Umbilical cord (tissue), 2 donors: ENCODE data around the gene SLC25A30. TPM values are rescaled to one million over a fixed set of nuclear protein-coding genes. Genes with fewer than 3 reads are reported as not detected.

Experiments used
- DNase-seq: peaks from one replicate; pipeline ENCODE4 v3.0.0-alpha.2; 2015; ENCODE audit warnings: low spot score
- total RNA-seq: library from RNA; depleted of rRNA; stranded (reverse); fragments of >200 nt; gene quantifications from one replicate; pipeline ENCODE4 v1.2.3, GENCODE V29; 2014; ENCODE audit warnings: low replicate concordance; ENCODE audit not compliant: insufficient read depth

Gene SLC25A30, protein sequence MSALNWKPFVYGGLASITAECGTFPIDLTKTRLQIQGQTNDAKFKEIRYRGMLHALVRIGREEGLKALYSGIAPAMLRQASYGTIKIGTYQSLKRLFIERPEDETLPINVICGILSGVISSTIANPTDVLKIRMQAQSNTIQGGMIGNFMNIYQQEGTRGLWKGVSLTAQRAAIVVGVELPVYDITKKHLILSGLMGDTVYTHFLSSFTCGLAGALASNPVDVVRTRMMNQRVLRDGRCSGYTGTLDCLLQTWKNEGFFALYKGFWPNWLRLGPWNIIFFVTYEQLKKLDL
- 11.3 TPM for total RNA-seq

DNA sequence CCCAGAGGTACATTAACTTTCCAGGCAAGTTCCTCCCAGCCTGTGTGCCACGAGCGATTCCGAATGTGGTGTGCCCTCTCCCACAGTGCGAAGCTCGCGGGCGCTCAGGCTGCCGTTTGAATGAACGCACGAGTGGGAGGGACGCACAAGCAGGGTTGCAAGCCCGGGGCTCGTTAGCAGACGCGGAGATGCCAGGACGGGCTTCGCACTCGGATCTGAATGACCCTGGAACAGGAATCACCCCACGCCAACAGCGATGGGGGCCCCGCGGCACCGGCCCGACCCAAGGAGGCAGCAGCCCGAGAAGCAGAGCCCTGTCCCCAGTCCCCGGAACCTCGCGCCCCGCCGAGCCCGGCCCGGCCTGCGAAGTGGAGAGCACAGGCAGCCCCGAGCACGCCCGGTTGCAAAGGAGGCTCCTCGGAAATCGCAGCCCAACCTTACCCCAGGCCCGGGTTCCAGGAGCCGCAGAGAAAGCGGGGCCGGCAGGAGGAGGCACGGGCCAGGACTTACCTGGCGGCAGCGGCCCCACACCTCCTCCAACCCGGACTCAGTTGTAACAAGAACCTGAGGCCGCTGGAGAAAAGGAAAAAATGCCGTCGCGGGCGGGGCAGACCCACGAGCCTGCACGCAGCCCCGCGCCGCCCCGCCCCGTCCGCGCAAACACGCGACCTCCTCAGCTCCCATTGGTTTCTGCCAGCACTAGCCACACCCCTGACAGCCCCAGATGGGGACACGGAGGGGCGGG, at the start of gene SLC25A30:
TSS of gene SLC25A30 (minus strand) at position 584 of the 745 bp plus-strand sequence. CDS start 6,948 bp downstream, outside the sequence.
- peak; percentile 95 for DNase-seq

DNA sequence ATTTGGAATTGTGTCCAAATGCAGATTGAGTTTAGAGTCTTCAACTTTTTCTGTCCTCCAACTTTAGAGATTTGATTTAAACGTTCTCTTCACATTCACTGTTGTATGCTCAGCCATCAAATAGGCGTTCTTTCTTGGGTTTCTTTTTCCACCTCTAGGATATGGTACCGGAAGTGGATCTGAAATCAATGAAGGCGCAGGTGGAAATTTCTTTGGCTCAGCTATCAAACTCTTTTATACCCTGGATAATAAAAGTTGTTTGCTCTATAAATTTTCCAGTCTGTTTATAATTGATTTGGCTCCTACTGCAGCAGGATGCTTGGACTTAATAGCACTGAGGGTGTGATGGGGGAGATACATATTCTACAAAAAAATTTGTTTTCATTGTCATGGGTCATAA, 48.2 kb upstream of the SLC25A30 start:
- DNase-seq, result no peak

DNA sequence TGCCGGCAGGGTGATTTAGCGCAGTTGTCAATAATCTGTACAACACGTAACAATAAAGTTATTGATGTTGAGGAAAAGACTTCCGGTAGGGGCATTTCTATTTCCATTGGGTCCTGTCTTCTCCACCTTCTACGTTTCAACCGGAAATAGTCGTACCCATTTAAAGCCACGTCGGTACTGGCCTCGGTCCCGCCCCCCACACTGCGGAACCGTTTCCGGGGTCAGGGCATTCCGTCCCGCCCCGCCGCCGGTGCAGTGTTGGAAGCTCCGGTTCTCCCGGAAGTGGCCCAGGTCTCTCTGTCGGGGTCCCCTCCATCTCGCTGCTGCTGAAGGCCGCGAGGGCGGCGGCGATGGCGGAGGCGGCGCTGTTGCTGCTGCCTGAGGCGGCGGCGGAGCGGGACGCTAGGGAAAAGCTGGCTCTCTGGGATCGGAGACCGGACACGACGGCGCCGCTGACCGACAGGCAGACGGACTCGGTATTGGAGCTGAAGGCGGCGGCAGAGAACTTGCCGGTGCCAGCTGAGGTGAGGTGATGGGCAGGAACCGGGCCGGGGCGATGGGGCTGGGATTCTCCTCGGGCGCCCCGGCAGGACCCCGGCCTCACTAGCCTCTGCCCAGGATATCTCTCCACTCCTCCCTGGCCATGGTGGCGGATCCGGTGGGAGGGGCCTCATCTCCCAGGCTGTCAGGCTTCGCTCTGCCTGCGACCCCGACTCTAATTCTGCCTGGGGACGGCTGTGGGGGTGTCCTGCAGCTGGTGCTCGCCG, 46.7 kb upstream of the SLC25A30 start, which contains the start of gene COG3:
TSS of gene COG3 (plus strand) at position 253 of the 767 bp plus-strand sequence. CDS start at position 351, 98 bp downstream.
- peak; percentile 99 for DNase-seq

DNA sequence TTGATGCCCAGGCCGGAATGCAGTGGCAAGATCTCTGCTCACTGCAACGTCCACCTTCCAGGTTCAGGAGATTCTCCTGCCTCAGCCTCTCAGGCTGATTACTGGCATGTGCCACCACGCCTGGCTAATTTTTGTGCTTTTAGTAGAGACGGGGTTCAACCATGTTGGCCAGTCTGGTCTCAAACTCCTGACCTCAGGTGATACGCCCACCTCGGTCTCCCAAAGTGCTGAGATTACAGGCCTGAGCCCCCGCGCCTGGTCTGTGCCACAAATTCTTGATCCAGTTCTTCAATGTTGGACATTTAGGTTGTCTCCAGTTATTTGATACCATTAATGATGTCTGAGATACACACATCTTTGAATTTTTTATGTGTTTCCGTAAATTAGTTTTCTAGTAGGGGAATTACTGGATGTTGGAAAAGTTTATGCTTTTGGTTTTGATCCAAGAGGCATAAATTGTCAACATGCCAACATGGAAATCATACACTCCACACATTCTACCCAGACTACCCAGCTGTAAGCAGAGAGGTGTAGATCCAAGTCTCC, 46.0 kb upstream of the SLC25A30 start:
- no peak for DNase-seq

DNA sequence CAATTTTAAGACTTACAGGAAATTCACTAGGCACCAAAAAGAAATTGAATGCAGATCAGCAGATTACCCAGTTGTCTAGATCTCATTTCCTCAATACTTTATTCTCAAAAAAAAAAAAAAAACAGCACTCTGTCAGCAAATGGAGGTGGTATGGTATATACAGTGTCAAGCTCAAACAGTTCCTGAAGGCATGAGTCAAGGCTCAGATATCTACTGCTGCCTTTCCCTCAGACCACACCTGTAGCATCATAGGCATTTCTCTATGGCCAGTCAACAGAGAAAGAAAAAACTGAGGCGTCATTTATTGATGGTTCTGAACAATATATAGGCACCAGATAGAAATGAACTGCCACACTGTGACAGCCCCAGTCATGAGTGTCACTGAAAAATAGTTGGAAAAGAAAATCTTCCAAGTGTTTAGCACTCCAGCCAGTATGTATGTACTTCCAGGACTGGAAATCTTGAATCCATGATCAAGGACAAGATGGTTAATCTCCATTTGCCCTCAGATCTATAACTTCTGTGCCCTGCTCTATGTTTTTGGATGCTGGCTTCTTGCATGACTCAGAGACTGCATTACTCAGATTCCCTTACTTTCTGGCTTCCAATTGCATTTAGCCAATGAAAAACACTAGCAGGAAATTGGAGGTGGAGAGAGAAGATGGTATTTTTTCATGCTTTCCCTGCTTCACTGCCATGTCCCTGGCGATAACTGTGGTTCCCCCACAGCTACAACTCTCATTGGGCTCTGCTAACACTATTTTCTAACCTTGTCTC, 38.2 kb upstream of the SLC25A30 start:
- DNase-seq, result no peak

DNA sequence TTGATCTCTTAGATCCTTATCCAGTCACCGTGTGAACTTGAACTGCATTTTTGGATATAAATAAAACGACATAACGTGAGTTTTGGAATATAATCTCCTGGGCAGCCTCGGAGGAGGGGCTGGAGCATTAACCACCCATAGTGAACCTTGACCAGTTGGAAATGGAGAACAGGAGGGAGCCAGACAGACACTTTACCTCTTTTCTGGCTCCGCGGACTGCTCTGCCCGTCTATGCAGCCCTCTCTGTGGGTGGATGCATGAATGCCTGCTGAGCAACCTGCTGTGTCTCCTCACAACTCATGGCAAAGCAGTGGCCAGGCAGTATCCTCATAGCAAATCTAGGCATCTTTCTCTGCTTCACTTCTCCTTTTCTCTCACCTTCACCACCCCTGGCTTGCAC, 36.0 kb upstream of the SLC25A30 start:
- no peak for DNase-seq

DNA sequence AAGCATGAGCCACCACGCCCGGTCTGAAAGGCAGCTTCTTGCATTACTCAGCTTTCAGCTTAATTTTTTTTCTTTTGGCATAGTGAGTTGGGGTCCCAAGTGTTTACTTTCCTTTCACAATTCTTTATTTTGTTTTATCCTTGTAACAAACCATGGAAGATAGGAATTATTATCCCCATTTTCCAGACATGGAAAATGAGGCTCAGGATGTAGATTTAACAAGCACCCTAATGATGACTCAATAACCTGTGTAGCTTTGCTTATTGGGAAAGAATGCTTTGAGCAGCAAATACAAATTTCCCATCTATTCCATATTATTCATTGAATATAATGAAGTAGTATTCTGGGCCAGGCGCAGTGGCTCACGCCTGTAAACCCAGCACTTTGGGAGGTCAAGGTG, 33.1 kb upstream of the SLC25A30 start:
- DNase-seq, result no peak

DNA sequence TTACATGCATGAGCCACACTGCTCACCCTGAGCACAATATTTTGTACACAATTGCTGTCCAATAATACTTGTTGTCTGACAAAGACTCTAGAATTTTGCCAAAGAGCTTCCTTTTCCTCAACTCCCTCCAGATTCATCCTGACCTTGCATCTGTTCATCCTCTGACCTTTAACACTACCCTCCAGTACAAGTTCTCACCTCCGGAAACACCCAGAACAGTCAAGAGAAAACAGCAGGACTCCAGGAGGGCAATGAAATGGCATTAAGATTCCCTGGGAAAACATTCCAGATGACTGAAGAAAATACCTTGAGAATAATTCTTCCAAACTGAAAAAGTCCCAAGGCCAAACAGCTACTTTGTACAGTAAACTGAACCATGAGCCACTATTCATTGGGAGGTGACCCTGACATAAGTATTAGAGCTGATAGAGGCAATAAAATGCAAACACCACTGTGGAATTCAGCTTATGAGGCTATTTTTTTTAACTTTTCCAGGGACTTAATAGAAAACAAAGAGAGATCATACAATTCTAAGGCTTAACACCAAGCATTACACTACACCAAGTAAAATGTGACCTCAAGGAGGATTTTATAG, 30.9 kb upstream of the SLC25A30 start:
- no peak for DNase-seq

DNA sequence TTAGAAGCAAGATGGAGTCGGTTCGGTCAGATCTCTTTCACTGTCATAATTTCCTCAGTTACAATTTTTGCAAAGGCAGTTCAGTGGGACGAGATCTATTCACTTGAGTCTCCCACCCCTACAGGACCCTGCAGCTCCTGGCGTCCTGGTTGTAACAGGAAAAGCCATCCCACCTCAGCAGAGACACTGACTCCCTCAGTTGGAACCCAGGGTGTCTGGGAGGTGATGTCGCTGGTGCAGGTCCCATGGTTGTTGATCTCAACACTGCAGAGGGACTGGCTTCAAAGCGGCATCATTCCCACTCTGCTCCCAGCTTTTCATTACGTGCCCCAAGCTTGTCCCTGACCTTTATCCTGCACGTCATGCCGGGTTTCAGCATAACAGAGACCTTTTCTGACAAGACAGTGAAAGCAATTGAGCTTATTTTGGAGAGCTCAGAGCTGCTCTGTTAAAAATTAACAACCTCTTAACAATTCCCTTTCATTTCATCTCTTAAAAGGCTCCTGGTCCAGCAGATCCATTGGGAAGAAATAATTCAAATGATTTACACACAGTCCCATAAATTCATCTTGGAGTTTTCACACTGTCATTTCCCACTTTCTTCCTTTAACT, 29.0 kb upstream of the SLC25A30 start:
- DNase-seq, result no peak

DNA sequence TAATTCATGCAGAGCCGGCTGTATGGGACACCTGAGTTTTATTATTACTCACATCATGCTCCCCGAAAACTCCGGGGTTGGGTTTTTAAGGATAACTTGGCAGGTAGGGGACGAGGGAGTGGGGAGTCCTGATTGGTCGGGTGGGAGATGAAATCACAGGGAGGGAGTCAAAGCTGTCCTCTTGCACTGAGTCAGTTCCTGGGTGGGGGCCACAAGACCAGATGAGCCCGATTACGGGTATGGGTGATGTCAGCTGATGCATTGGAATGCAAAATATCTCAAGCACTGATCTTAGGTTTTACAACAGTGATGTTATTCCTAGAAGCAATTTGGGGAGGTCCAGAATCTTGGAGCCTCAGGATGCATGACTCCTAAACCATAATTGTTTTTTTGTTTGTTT, 28.0 kb upstream of the SLC25A30 start:
- DNase-seq, result no peak

DNA sequence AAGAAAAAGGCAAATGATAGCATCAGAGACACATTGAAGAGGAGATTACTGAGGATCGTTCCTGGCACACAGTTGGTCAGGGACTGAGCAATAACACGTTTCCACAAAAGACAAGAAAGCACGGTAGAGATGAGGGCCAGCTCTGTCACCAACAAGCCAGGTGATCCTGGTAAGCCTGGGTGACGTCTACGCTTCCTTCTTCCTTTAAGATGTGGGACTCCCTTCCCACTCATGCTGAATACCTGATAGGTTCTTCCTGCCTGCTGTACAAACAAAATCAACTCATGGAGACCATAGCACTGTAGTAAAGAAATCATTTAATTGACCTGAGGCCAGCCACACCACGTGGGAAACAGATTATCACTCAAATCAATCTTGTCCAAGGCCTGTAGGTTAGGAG, 26.9 kb upstream of the SLC25A30 start:
- DNase-seq, result no peak

DNA sequence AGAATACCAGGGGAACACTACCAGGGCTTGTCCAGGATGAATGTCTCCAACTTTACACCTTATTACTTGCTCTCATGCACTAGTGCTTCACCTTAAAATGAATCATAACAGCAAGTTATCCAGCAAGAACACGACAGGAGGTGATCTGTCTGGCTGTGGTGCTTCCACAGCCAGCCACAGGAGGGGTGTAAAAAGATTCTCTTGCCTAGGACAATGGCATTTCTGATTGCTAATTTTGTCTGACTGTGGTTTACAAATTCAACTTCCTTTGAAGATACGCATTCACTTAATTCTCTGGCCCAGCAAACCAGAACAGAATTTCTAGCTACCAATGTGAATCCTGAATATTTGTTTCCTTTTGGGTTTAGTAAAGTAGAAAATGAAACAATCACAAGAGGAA, 23.5 kb upstream of the SLC25A30 start:
- DNase-seq, result no peak

DNA sequence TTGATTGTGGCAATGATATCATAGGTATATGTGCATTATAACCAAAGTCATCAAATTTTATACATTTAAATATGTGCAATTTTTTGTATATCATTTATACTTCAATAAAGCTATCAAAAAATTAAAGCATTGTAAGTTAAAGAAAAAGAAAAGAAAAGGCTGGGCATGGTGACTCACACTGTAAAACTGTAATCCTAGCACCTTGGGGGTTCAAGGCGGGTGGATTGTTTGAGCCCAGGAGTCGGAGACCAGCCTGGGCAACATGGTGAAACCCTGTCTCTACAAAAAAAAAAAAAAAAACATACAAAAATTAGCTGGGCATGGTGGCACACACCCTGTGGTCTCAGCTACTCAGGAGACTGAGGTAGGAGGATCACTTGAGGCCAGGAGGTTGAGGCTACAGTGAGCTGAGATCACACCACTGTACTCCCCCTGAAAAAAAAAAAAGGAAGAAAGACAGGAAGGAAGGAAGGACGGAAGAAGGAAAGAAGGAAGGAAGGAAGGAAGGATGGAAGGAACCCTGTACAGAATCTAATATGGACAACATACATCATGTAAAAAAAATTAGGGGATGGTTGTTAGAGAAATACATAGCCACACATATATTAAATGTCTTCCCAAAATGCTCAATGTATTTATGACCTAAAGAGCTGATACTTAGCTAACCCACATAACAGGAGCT, 21.7 kb upstream of the SLC25A30 start:
- no peak for DNase-seq

DNA sequence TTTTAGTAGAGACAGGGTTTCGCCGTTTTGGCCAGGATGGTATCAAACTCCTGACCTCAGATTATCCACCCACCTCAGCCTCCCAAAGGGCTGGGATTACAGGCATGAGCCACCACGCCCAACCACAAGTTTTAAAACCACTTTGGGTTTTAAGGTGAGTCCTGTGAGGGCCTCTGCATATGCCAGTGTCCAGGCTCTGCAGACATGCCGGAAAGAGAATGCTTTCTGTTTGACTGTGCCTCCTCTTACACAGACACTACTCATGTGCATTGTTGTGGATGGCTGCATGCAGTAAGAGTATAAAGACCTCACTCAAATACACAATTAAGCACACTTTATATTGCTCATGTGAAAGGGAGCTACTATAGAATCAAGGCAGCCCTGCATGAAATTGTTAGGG, 20.8 kb upstream of the SLC25A30 start:
- DNase-seq, result no peak

DNA sequence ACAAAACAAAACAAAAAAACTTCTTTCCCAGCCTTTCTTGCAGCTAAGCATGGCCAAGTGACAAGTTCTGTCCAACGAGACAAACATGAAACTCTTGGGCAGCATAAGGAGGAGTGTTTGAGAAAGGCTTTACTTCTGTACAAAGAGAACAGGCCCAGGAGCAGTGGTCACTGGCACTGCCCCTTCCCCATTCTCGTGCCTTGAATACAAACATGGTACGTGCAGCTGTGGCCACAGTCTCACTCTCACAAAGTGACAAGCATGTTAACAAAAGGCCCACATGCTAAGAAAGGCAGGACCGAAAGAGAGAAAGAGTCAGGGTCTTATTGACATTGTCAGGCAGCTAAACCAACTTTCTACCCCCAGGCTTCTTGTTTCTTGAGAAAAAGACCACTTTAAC, 19.8 kb upstream of the SLC25A30 start:
- DNase-seq, result no peak

DNA sequence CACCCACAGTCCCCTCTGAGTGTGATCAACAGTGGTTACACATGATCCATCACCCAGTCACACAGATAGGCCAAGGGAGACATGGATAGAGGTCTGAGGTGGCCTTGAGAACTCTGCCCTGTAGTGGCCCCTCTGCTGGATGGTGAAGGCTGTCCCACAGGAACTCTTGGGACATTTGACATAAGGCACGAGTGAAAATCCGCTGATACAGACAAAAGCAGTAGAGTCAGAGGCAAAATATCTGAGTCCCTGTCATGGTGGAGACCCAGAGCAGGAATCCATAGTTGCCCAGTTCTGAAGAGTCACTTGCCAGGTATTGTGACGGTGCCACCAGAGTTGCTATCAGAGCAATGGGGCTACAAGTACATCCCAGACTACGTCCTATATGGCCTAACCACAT, 18.8 kb upstream of the SLC25A30 start:
- DNase-seq, result no peak

DNA sequence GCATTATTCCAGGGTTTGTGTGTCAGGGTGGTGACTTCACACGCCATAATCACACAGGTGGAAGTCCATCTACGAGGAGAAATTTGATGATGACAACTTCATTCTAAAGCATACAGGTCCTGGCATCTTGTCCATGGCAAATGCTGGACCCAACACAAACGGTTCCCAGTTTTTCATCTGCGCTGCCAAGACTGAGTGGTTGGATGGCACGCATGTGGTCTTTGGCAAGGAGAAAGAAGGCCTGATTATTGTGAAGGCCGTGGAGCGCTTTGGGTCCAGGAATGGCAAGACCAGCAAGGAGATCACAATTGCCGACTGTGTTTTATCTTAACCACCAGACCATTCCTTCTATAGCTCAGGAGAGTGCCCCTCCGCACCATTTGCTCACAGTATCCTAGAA, 18.2 kb upstream of the SLC25A30 start:
- no peak for DNase-seq

DNA sequence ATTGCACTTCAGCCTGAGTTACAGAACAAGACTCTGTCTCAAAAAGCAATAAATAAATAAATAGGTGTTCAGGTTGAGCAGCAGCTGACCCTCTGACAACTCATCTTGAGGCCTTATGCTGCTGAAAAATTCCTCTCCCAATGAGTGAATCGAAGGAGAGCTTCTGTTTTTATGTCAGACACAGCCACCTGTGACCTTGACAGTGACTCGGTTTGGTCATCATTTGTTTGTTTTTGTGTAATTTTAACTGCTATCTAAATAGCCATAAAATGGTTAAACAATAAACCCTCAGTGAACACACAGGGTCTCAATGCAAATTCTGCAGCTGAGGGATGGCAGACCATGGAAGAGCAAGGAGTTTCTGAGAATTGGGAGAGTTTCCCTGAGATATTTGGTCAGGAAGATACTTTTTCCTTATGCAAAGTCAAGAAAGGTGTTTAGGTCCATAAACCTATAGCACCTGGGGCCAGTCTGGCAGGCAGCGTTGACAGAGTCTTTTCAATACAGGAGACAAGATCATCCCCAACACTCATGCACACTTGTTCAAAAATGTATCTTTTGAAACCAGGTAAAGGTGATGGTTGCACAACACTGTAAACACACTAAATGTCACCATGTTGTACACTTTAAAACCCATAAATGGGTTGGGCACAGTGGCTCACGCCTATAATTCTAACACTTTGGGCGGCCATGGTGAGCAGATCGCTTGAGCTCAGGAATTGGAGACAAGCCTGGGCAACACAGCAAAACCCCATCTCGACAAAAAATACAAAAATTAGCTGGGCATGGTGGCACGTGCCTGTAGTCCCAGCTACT, 16.6 kb upstream of the SLC25A30 start:
- no peak for DNase-seq

DNA sequence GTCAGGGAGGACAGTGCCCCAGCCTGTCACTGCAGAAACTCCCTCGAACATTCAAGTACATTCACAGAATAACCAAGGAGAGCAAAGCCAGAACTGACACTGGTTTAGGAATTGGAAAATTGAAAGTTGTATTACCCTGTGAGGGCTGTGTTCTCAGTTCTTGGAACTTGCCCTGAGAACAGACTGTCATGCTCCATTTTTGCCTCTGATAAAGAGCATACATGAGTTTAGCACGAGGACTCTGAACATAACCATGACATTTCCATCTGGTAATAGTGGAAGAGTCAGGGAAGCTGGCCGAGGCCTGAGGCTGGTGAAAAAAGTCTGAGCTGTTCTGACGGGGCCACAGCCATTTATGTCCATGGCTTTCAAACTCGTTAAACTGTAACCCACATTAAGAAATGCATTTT, 15.2 kb upstream of the SLC25A30 start:
- DNase-seq, result no peak
